Measurements from ENCODE around the gene MARK3. TPM values are rescaled to one million over a fixed set of nuclear protein-coding genes. Genes with fewer than 3 reads are reported as not detected.

MARK3 gene
- total RNA-seq, 1 donor from 2014 or later: 99.4 TPM

- ATAC-seq (peak; percentile 79 to 85), DNase-seq (peak; percentile 91)
- Histone ChIP-seq H3K9me3 (no peaks in the 10 kb centered on the region), H3K27me3 (ENCODE audit: low read depth) (peaks cover 5% of the 10 kb centered on the region), H3K4me3 (peak overlapping the region; percentile 63), H3K36me3 (no peaks in the 10 kb centered on the region), H3K4me1 (peaks cover 58% of the 10 kb centered on the region), H3K27ac (peak overlapping the region; percentile 82)
- intact Hi-C loops (cut with DNase I): no loop called here
- peak; percentile 63 for TF ChIP-seq CTCF (IDR thresholded peaks at IDR 0.05)
Measured at GRCh38 chr14:103520657-103521437, 135.6 kb downstream of the MARK3 start.

- H3K27ac ChIP-seq: peak overlapping the region; percentile 82
- H3K27me3 ChIP-seq (ENCODE audit: low read depth): peaks cover 5% of the 10 kb centered on the region
- DNase-seq: peak; percentile 71
- TF ChIP-seq CTCF (IDR thresholded peaks at IDR 0.05): no peak
- intact Hi-C loops (cut with DNase I): no loop called here
- H3K36me3 ChIP-seq: no peaks in the 10 kb centered on the region
- peak; percentile 63 to 65 for ATAC-seq
- H3K4me3 ChIP-seq: peak overlapping the region; percentile 63
- H3K9me3 ChIP-seq: no peaks in the 10 kb centered on the region
- H3K4me1 ChIP-seq: peaks cover 65% of the 10 kb centered on the region
Measured at GRCh38 chr14:103521438-103521950, 136.3 kb downstream of the MARK3 start.

- Histone ChIP-seq H3K27ac (peak overlapping the region; percentile 82), H3K36me3 (no peaks in the 10 kb centered on the region), H3K4me3 (peak overlapping the region; percentile 63), H3K27me3 (ENCODE audit: low read depth) (peaks cover 5% of the 10 kb centered on the region), H3K9me3 (no peaks in the 10 kb centered on the region), H3K4me1 (peaks cover 70% of the 10 kb centered on the region)
- intact Hi-C loops (cut with DNase I): no loop called here
- DNase-seq (peak; percentile 60), ATAC-seq (no peak)
- no peak for TF ChIP-seq CTCF (IDR thresholded peaks at IDR 0.05)
Measured at GRCh38 chr14:103521951-103522563, 136.8 kb downstream of the MARK3 start.

- intact Hi-C loops (cut with DNase I): no loop called here
- DNase-seq: peak; percentile 76
- ATAC-seq: peak; percentile 42 to 45
- H3K4me1 ChIP-seq: peaks cover 75% of the 10 kb centered on the region
- no peaks in the 10 kb centered on the region for H3K9me3 ChIP-seq
- TF ChIP-seq CTCF (IDR thresholded peaks at IDR 0.05): no peak
- H3K27ac ChIP-seq: peak within 1 kb of the TSS; percentile 82
- H3K4me3 ChIP-seq: peak within 1 kb of the TSS; percentile 63
- H3K27me3 ChIP-seq (ENCODE audit: low read depth): peaks cover 5% of the 10 kb centered on the region
- H3K36me3 ChIP-seq: no peaks in the 10 kb centered on the region
Measured at GRCh38 chr14:103522649-103523574, 137.7 kb downstream of the MARK3 start, which contains the start of gene CKB. CKB (minus strand) TSS chr14:103522830; CDS start chr14:103522493, 337 bp downstream.

- no peak overlapping the region for H3K27ac ChIP-seq
- peaks cover 5% of the 10 kb centered on the region for H3K27me3 ChIP-seq (ENCODE audit: low read depth)
- intact Hi-C loops (cut with DNase I): no loop called here
- peaks cover 75% of the 10 kb centered on the region for H3K4me1 ChIP-seq
- ATAC-seq: no peak
- no peaks in the 10 kb centered on the region for H3K36me3 ChIP-seq
- H3K4me3 ChIP-seq: peak overlapping the region; percentile 63
- no peaks in the 10 kb centered on the region for H3K9me3 ChIP-seq
- no peak for TF ChIP-seq CTCF (IDR thresholded peaks at IDR 0.05)
- no peak for DNase-seq
Measured at GRCh38 chr14:103523575-103523954, 138.3 kb downstream of the MARK3 start.
